ENCODE measurements around the gene TSEN15.

- TF ChIP-seq ZBTB33 (IDR thresholded peaks at IDR 0.05) (no peak), CTCF (IDR thresholded peaks at IDR 0.05; ENCODE audit: low read depth, low read length, missing input control) (no peak), FOXA1 (IDR thresholded peaks at IDR 0.05) (no peak), REST (IDR thresholded peaks at IDR 0.05) (no peak), RAD21 (IDR thresholded peaks at IDR 0.05) (no peak), ATF3 (IDR thresholded peaks at IDR 0.05) (no peak), MAX (IDR thresholded peaks at IDR 0.05) (no peak), YY1 (IDR thresholded peaks at IDR 0.05) (no peak), EGR1 (IDR thresholded peaks at IDR 0.05; ENCODE audit: low read depth in 2 of 2) (no peak), GABPA (IDR thresholded peaks at IDR 0.05 in 1 of 2, conservative IDR thresholded peaks at IDR 0.05 in 1 of 2) (no peak), JUND (IDR thresholded peaks at IDR 0.05) (no peak)
Observed at GRCh38 chr1:184065559-184065958, 14.0 kb downstream of the TSEN15 start.

Data from liver (tissue), 3 donors.